ENCODE data around the gene APOBEC3C.
"Not testable (repeated sequence)": the region's sequence is repeated elsewhere in the genome, so short reads cannot be mapped to it uniquely, and the experiment has no call there.

APOBEC3C gene

DNA sequence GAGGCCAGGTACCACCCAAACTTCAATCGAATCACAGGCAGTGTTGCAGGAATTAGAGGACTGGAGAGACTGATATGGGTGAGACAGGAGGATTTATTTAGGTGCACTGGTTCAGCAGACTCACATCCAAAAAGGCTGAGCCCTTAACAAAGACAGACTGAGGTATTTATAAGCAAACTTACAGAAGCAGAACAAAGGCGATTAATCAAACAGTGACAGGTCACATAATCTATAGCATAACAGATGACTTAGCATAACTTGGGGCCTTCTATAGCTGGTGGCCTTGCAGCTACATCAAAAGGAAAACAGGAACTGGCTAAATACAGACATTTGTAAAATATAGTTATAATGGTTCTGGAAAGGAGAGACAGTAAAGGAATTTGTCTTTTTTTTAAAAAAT, 29.8 kb upstream of the APOBEC3C start:
- DNase-seq = no peak

DNA sequence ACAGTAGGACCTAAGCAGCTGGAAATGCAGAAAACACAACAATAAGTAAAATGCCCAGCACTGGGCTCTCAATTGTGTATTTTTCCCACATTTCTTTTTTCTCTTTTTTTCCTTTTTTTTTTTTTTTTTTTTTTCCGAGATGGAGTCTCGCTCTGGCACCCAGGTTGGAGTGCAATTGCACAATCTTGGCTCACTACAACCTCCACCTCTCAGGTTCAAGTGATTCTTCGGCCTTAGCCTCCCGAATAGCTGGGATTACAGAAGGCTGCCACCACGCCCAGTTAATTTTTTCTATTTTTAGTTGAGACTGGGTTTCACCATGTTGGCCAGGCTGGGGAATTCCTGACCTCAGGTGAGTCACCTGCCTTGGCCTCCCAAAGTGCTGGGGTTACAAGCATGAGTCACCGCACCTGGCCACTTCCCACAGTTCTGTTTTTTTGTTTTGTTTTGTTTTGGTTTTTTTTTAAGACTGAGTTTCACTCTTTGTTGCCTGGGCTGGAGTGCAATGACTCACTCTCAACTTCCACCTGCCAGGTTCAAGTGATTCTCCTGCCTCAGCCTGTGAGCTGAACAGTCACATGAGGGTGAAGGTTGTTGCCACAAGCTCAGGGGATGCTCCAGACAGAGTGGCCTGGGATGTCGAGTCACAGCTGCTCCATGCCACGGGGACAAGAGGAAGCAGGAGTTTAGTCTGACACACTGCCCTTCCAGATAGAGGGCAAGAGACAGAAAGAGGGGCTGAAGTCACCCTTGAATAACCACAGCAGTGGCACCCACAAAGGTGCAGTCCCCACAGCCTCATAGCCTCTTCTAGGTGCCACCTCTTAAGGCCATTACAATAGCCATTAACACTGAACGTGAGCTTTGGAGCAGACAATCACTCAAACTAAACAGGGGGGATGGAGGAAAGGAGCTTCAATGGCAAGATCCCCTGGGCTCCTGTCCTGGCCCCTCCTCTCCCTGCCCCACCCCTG, 29.0 kb upstream of the APOBEC3C start:
- peak; percentile 71 for DNase-seq

DNA sequence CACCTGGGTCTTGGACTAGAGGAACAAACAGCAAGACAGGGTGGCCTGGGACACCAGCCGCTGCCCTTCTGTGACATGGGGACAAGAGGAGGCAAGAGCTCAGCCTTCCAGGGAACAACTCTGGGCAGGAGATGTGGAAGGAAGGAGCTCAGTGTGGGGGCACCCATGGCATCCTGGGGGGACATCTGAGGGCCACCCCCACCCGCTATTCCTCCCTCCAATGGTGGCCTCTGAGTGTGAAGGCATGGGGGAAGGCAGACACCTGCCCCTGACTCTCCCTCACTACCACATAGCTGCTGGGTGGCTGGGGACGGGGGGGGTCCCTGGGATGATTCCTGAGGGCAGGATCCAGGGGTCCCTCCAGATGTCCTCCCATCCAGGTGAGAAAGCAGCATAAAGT, 27.4 kb upstream of the APOBEC3C start:
- DNase-seq = no peak

DNA sequence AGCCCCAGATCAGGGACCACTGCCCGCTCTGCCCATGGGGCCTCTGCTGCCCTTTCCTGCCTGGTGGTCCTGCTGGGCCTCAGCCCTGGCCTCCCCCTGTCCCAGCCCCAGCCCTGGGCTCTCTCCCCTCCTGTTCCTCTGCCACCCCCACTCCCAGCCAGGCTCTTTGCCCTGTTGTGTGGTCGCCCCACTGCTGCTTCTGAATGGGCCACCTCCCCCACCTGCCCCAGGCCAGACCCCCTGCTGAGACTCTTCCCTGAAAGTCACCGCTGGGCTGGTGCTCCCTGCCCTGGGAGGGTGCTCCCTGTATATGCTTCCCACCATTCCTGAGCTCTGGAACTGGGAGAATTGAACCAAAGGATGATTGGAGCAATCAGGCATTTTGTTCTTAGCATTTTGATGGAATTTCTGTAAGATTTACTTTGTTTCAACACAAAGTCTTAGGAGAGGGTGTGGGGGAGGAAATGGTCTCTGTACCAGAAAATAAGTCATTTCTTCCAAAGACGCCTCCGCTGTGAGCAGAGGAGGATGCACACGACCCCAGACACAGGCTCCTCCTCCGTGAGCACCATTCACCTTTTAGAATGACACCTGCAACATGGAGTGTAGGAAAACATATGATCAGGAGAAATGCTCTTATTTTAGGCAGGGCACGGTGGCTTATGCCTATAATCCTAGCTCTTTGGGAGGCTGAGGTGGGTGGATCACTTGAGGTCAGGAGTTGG, 26.7 kb upstream of the APOBEC3C start:
- no peak for DNase-seq

DNA sequence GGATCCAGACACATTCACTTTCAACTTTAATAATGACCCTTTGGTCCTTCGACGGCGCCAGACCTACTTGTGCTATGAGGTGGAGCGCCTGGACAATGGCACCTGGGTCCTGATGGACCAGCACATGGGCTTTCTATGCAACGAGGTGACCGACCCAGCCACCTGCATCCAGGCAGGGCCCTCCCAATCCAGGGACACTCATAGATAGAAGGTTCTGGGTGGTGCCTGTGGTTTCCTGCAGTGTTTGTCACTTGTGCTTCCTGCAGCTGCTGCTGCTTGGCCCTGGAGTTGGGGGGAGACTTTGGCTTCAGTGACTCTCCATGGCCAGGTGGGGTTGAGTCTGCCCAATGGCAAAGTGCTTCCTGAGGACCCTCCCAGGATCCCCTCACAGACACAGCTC, 24.6 kb upstream of the APOBEC3C start:
- DNase-seq = no peak

DNA sequence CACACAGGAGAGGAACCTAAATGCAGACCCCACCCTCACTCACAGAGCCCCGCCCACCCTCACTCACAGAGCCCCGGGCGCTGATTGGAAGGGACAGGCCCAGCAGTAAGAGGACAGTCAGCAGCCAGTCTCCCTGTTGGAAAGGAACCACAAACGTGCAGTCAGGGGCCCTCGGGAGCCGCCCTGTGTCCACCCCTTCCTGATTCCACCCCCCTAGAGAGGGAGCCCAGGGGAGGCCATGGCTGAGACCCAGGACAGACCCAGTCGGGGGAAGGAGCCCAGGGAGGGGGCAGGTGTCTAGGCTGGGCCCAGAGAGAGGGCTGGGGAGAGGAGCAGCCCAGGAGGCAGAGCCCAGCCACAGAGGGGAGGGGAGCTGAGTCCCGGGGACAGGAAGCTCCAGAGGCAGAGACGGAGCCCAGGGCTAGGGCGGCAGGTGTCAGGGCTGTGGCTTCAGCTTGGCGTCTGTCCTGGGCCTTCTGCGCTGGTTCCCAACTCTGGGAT, 21.1 kb upstream of the APOBEC3C start:
- DNase-seq = not testable (repeated sequence)

DNA sequence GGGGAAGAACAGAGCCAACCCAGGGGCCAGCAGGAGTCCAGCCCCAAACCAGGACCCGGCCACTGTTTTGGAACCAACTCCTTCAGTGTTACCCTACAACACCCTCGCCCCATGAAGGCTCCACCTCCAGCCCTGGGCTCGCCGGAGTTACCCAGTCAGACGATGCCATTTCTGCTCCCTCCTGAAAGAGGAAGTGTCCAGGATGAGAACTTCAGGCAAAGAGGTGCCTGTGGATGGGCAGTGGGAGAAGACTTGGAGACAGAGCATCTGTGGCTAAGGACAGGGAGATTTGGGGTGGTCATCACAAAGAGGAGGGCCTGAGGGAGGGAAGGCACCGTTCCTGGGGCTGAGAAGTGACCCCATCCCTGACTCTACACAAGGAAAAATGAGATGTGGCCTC, 18.0 kb upstream of the APOBEC3C start:
- DNase-seq = no peak

DNA sequence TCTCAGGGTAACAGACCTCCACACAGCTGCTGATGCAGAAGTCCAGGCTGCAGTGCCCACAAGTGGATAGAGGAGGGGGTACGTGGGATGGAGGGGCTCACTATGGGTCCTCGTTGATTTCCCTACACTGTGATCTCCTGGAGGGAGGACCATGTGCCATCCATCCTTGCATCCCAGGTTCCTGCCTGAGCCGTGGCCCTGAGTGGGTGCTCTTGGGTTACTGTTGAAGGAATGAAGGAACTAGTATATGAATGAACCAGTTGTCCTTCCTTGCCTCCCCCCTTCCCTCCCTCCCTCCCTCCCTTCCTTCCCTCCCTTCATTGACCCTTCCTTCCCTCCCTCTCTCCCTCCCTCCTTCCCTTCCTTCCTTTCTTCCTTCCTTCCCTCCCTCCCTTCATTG, 16.5 kb upstream of the APOBEC3C start:
- DNase-seq = no peak

DNA sequence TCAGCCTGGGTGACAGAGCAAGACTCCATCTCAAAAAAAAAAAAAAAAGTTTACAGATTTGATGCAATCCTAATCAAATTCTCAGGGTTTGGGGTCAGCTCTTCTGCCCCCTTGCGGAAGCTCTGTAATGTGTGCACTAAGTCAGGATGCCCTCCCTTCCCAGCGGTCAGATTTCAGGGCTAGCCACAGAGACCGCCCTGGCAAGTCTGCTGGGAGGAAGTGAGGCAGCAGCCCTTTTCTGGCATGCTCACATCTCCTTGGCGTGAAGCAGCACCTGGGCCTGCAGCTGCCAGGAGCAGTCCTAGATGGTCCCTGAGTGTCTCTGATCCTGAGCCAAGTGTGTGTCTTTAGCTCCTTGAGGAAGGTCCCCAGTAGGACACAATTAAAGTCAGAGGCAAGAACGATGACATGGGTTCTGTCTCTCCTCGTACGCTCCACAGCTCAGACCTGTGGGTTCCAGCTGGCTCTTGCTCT, 10.9 kb upstream of the APOBEC3C start:
- DNase-seq = peak; percentile 63

DNA sequence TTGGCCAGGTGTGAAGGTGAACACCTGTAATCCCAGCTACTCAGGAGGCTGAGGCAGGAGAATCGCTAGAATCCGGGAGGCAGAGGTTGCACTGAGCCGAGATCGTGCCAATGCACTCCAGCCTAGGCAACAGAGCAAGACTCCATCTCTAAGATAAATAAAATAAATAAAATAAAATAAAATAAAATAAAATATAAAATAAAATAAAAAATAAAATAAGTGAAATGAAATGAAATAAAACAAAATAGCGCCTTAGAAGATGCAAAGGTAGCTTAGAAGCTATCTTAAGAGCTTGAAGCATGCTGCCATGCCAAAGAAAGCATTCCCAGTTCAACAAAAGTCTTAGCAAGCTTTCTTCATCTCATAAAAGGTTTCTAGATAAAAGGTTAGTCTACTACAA, 6.9 kb upstream of the APOBEC3C start:
- no peak for DNase-seq

DNA sequence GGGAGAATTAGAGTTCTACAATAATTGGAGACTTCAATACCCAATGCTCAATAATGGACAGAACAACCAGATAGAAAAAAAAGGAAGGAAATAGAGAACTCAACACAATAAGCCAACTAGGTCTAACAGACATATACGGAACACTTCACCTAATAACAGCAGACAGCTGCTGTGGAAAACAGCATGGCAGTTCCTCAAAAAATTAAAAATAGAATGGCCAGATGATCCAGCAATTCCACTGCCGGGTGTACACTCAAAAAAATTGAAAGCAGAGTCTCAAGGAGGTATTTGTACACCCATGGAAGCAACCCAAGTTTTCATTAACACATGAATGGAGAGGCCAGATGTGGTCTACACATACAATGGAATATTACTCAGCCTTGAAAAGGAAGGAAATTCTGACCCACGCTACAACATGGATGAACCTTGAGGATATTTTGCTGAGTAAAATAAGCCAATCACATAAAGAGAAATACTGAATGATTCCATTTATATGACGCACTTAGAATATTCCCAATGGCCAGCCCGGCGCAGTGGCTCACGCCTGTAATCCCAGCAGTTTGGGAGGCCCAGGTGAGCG, 5.7 kb upstream of the APOBEC3C start:
- DNase-seq = not testable (repeated sequence)

DNA sequence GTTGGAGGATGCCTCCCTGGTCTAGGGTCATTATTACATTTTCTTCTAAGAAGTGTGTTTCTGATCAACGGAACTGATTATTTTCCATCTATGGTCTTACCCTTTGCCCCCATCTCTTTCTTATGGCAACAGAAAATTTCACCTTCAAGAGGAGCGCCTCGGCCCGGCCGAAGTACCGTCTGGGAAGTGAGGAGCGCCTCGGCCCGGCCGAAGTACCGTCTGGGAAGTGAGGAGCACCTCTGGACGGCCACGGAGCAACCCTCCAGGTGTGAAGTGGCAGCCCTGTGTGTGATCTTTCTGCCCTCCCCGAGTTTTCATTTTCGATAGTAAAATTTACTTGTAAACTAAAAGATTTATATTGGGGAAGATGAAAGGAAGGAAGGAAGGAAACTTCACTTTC, 3.1 kb upstream of the APOBEC3C start:
- DNase-seq = no peak

DNA sequence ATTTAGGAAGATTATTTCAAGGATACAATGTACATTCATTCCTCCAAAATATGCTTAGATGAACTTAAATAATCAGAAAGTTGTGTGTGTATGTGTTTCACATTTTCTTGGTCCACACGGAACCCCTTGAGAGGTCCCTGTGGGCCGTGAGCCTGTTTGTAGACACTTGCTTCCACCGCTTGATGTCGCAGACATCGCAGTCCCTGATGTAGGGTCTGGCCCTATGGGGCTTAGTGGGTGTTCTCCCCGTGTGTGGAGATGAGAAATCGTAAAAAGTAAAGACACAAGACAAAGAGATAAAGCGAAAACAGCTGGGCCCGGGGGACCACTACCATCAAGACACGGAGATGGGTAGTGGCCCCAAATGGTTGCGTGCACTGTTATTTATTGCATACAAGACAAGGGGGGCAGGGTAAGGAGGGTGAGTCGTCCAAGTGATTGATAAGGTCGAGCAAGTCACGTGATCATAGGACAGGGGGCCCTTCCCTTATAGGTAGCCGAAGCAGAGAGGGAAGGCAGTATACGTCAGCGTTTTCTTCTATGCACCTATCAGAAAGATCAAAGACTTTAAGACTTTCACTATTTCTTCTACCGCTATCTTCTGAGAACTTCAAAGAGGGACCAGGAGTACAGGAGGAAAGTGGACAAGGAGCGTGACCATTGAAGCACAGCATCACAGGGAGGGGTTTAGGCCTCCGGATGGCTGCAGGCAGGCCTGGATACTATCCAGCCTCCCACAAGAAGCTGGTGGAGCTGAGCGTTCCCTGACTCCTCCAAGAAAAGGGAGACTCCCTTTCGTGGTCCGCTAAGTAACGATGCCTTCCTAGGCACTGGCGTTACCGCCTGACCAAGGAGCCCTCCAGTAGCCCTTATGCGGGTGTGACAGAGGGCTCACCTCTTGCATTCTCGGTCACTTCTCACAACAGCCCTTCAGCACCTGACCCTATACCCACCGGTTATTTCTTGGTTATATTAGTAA, 1.2 kb upstream of the APOBEC3C start:
- DNase-seq = no peak

DNA sequence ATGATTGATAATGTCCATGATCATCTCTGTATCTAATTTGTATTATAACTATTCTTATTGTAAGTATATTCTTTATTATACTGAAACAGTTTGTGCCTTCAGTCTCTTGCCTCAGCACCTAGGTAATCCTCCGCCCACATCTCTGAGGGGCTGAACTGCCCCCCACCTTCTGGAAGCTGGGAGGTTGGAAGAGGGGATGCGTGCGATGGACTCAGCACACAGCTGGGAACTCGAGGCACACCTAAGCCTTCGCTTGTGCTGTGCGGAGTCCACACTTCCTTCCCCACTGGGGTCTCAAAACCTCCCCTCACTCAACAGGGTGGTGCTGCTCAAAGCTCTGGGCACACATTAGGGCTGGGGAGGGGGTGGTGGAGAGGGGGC, 506 bp upstream of the APOBEC3C start:
- DNase-seq = not testable (repeated sequence)

DNA sequence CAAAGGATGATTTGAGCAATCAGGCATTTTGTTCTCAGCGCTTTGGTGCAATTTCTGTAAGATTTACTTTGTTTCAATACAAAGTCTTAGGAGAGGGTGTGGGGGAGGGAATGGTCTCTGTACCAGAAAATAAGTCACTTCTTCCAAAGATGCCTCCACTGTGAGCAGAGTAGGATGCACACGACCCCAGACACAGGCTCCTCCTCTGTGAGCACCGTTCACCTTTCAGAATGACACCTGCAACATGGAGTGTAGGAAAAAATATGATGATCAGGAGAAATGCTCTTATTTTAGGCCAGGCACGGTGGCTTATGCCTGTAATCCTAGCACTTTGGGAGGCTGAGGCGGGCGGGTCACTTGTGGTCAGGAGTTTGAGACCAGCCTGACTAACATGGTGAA, 665 bp downstream of the APOBEC3C start:
- DNase-seq = not testable (repeated sequence)

DNA sequence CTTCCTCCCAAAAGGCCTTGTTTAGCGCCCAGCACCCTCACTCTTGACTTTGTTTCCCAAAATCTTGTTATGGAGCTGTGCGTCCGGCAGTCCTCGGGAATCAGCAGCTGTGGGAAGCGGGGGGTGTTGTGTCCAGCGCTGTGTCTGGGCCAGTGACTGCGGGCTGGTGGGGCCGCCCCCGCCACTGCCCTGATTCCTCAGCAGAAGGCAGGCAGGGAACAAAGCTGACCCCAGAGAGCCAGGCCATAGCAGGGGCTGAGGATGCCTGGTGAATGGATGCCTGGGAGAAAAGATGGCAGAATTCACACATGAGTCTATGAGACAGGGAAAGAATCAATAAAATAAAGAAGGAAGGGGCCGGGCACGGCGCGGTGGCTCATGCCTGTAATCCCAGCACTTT, 2.5 kb downstream of the APOBEC3C start:
- no peak for DNase-seq

DNA sequence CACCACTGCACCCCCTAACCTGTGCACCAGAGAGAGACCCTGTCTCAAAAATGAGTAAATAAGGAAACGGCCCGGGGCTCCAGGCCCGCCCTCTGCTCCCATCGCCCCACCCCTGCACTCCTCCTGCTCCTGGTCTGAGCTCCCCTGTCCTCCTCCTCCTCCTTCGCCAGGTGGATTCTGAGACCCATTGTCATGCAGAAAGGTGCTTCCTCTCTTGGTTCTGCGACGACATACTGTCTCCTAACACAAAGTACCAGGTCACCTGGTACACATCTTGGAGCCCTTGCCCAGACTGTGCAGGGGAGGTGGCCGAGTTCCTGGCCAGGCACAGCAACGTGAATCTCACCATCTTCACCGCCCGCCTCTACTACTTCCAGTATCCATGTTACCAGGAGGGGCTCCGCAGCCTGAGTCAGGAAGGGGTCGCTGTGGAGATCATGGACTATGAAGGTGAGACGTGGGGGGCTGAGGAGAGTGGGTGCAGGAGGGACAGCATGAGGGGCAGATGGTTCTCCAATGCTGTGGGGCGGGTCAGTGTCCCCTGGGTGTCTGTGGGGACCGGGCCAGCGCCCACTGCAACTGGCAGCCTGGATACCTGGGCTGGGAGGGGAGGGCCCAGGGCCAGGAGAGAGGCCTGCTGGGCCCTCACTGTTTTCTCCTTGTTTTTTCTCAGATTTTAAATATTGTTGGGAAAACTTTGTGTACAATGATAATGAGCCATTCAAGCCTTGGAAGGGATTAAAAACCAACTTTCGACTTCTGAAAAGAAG, 3.7 kb downstream of the APOBEC3C start:
- DNase-seq = no peak

DNA sequence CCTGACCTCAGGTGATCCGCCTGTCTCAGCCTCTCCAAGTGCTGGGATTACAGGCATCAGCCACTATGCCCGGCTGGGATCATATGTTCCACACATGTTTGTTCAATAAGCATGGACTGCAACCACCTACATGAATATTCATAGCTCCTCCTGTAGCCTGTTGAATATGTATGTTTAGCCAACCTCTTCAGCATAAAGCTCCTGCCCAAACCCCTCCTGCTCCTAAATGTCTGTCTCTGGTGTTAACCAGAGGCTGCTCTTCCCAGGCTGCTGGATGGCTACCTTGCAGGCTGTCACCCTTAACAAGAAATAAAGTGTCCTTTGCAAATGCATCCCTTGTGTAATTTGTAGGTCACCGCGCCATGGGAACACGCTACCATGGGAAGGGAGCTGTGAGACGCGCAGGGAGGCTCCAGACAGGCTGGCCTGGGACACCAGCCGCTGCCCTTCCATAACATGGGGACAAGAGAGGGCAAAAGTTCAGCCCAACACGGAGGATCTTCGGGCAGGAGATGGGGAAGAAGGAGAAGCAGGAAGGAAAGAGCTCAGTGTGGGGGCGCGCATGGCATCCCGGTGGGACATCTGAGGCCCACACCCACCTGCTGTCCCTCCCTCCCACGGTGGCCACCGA, 6.1 kb downstream of the APOBEC3C start:
- DNase-seq = not testable (repeated sequence)

DNA sequence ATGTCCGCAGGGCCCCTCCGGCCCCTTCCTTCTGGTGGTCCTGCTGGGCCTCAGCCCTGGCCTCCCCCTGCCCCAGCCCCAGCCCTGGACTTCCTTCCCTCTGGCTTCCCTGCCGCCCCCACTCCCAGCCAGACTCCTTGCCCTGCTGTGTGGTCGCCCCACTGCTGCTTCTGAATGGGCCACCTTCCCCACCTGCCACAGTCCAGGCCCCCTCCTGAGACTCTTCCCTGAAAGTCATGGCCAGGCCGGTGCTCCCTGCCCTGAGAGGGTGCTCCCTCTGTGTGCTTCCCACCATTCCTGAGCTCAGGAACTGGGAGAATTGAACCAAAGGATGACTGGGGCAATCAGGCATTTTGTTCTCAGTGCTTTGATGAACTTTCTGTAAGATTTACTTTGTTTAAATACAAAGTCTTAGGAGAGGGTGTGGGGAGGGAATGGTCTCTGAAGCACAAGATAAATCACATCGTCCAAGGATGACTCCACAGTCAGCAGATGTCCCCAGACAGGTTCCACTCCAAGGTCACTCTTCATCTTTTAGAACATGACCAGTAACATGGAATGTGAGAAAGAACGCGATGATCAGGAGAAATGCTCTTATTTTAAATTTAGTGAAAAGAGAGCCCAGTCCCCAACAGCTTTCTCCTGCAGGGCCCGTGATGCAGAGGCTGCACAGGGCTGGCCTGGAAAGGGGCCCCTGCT, 7.6 kb downstream of the APOBEC3C start:
- DNase-seq = no peak

Measured in T-helper 9 cell (primary cell).